ENCODE data around the gene P2RX7.

DNA sequence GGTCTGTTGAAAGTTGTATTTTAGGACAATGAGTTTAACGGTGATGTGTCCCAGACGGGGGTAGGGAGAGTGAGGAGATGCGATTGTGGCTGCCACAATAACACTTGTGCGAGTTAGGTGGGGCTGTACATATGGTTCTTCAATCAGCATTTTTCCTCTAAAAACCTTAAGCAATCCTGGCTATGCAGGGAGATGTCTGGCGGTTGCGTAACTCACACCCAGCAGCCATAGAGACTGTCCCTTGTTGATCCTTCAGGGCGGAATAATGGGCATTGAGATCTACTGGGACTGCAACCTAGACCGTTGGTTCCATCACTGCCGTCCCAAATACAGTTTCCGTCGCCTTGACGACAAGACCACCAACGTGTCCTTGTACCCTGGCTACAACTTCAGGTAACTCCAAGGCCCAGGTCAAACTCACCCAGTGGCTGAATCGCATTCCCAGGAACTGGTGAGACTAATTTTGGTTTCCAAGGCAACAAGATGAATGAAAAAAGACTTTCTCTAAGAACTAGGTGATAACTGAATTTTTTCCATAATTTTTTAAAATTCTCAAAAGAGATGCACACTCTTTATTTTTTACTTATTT, 34.6 kb downstream of the P2RX7 start:
- TF ChIP-seq, protein P1, sequence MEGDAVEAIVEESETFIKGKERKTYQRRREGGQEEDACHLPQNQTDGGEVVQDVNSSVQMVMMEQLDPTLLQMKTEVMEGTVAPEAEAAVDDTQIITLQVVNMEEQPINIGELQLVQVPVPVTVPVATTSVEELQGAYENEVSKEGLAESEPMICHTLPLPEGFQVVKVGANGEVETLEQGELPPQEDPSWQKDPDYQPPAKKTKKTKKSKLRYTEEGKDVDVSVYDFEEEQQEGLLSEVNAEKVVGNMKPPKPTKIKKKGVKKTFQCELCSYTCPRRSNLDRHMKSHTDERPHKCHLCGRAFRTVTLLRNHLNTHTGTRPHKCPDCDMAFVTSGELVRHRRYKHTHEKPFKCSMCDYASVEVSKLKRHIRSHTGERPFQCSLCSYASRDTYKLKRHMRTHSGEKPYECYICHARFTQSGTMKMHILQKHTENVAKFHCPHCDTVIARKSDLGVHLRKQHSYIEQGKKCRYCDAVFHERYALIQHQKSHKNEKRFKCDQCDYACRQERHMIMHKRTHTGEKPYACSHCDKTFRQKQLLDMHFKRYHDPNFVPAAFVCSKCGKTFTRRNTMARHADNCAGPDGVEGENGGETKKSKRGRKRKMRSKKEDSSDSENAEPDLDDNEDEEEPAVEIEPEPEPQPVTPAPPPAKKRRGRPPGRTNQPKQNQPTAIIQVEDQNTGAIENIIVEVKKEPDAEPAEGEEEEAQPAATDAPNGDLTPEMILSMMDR (IDR thresholded peaks at IDR 0.05; ENCODE audit: insufficient read depth, low read depth, low read length) = no peak
- TF ChIP-seq EZH2 (IDR thresholded peaks at IDR 0.05; ENCODE audit: insufficient read depth, low read length) = no peak
